ENCODE measurements around the gene CHN2. TPM values are rescaled to one million over a fixed set of nuclear protein-coding genes. Genes with fewer than 3 reads are reported as not detected.

Gene CHN2
- total RNA-seq, 1 experiment from 2014 or later, result 4.2 TPM

- no peaks in the 10 kb centered on the region for H3K36me3 ChIP-seq (replicated peaks; ENCODE audit: control insufficient read depth, insufficient read depth, low read length)
- H3K27me3 ChIP-seq (ENCODE audit: control insufficient read depth, insufficient read depth, low read length), result no peaks in the 10 kb centered on the region
- no peak for DNase-seq
- H3K4me3 ChIP-seq (ENCODE audit: insufficient read depth, low read depth, low read length), result no peak overlapping the region
Measured at GRCh38 chr7:29320577-29320976, 126.0 kb downstream of the CHN2 start.

GRCh38 chr7:29322023-29322712, 127.6 kb downstream of the CHN2 start:
- Histone ChIP-seq H3K4me3 (ENCODE audit: insufficient read depth, low read depth, low read length) (no peak overlapping the region), H3K27me3 (ENCODE audit: control insufficient read depth, insufficient read depth, low read length) (no peaks in the 10 kb centered on the region), H3K36me3 (replicated peaks; ENCODE audit: control insufficient read depth, insufficient read depth, low read length) (no peaks in the 10 kb centered on the region)
- DNase-seq, result no peak

- H3K4me3 ChIP-seq (ENCODE audit: insufficient read depth, low read depth, low read length), result no peak overlapping the region
- DNase-seq, result no peak
- no peaks in the 10 kb centered on the region for H3K36me3 ChIP-seq (replicated peaks; ENCODE audit: control insufficient read depth, insufficient read depth, low read length)
- no peaks in the 10 kb centered on the region for H3K27me3 ChIP-seq (ENCODE audit: control insufficient read depth, insufficient read depth, low read length)
Measured at GRCh38 chr7:29325476-29325875, 130.9 kb downstream of the CHN2 start.

GRCh38 chr7:29326864-29327263, 132.3 kb downstream of the CHN2 start:
- Histone ChIP-seq H3K36me3 (replicated peaks; ENCODE audit: control insufficient read depth, insufficient read depth, low read length) (no peaks in the 10 kb centered on the region), H3K27me3 (ENCODE audit: control insufficient read depth, insufficient read depth, low read length) (no peaks in the 10 kb centered on the region)
- no peak for DNase-seq

GRCh38 chr7:29327455-29327854, 132.9 kb downstream of the CHN2 start:
- no peak for DNase-seq
- Histone ChIP-seq H3K4me3 (ENCODE audit: insufficient read depth, low read depth, low read length) (no peak overlapping the region), H3K27me3 (ENCODE audit: control insufficient read depth, insufficient read depth, low read length) (no peaks in the 10 kb centered on the region), H3K36me3 (replicated peaks; ENCODE audit: control insufficient read depth, insufficient read depth, low read length) (no peaks in the 10 kb centered on the region)

More at GRCh38 chr7:29326864-29327263, 132.3 kb downstream of the CHN2 start:
- no peak overlapping the region for H3K4me3 ChIP-seq (ENCODE audit: insufficient read depth, low read depth, low read length)

GRCh38 chr7:29328045-29328444, 133.5 kb downstream of the CHN2 start:
- Histone ChIP-seq H3K36me3 (replicated peaks; ENCODE audit: control insufficient read depth, insufficient read depth, low read length) (no peaks in the 10 kb centered on the region), H3K4me3 (ENCODE audit: insufficient read depth, low read depth, low read length) (no peak overlapping the region), H3K27me3 (ENCODE audit: control insufficient read depth, insufficient read depth, low read length) (no peaks in the 10 kb centered on the region)
- no peak for DNase-seq

- no peaks in the 10 kb centered on the region for H3K27me3 ChIP-seq (ENCODE audit: control insufficient read depth, insufficient read depth, low read length)
- no peak overlapping the region for H3K4me3 ChIP-seq (ENCODE audit: insufficient read depth, low read depth, low read length)
- H3K36me3 ChIP-seq (replicated peaks; ENCODE audit: control insufficient read depth, insufficient read depth, low read length), result no peaks in the 10 kb centered on the region
- DNase-seq, result no peak
Measured at GRCh38 chr7:29328811-29329210, 134.2 kb downstream of the CHN2 start.

GRCh38 chr7:29329686-29330085, 135.1 kb downstream of the CHN2 start:
- no peaks in the 10 kb centered on the region for H3K27me3 ChIP-seq (ENCODE audit: control insufficient read depth, insufficient read depth, low read length)
- DNase-seq, result no peak
- H3K36me3 ChIP-seq (replicated peaks; ENCODE audit: control insufficient read depth, insufficient read depth, low read length), result no peaks in the 10 kb centered on the region
- H3K4me3 ChIP-seq (ENCODE audit: insufficient read depth, low read depth, low read length), result no peak overlapping the region

GRCh38 chr7:29330136-29330535, 135.6 kb downstream of the CHN2 start:
- DNase-seq, result no peak
- no peak overlapping the region for H3K4me3 ChIP-seq (ENCODE audit: insufficient read depth, low read depth, low read length)

GRCh38 chr7:29331163-29331562, 136.6 kb downstream of the CHN2 start:
- Histone ChIP-seq H3K36me3 (replicated peaks; ENCODE audit: control insufficient read depth, insufficient read depth, low read length) (no peaks in the 10 kb centered on the region), H3K27me3 (ENCODE audit: control insufficient read depth, insufficient read depth, low read length) (no peaks in the 10 kb centered on the region), H3K4me3 (ENCODE audit: insufficient read depth, low read depth, low read length) (no peak overlapping the region)
- DNase-seq, result no peak

More at GRCh38 chr7:29330136-29330535, 135.6 kb downstream of the CHN2 start:
- Histone ChIP-seq H3K27me3 (ENCODE audit: control insufficient read depth, insufficient read depth, low read length) (no peaks in the 10 kb centered on the region), H3K36me3 (replicated peaks; ENCODE audit: control insufficient read depth, insufficient read depth, low read length) (no peaks in the 10 kb centered on the region)

- Histone ChIP-seq H3K27me3 (ENCODE audit: control insufficient read depth, insufficient read depth, low read length) (no peaks in the 10 kb centered on the region), H3K4me3 (ENCODE audit: insufficient read depth, low read depth, low read length) (no peak overlapping the region), H3K36me3 (replicated peaks; ENCODE audit: control insufficient read depth, insufficient read depth, low read length) (no peaks in the 10 kb centered on the region)
- no peak for DNase-seq
Measured at GRCh38 chr7:29332042-29332811, 137.7 kb downstream of the CHN2 start.

GRCh38 chr7:29332875-29333855, 138.6 kb downstream of the CHN2 start:
- Histone ChIP-seq H3K27me3 (ENCODE audit: control insufficient read depth, insufficient read depth, low read length) (no peaks in the 10 kb centered on the region), H3K4me3 (ENCODE audit: insufficient read depth, low read depth, low read length) (no peak overlapping the region), H3K36me3 (replicated peaks; ENCODE audit: control insufficient read depth, insufficient read depth, low read length) (no peaks in the 10 kb centered on the region)
- no peak for DNase-seq

GRCh38 chr7:29335188-29336083, 140.9 kb downstream of the CHN2 start:
- H3K4me3 ChIP-seq (ENCODE audit: insufficient read depth, low read depth, low read length), result no peak overlapping the region
- no peak for DNase-seq
- H3K27me3 ChIP-seq (ENCODE audit: control insufficient read depth, insufficient read depth, low read length), result no peaks in the 10 kb centered on the region
- no peaks in the 10 kb centered on the region for H3K36me3 ChIP-seq (replicated peaks; ENCODE audit: control insufficient read depth, insufficient read depth, low read length)

Data from H7 (cell line).